NCI-H748 (cell line): ENCODE results near the gene TPRKB.
A peak's percentile ranks its signal among the peaks of the same experiment; 100 is the strongest.
"Not testable (repeated sequence)": the region's sequence is repeated elsewhere in the genome, so short reads cannot be mapped to it uniquely, and the experiment has no call there.

Source experiments
- DNase-seq: peaks from one replicate; lab custom pipeline; 2025; ENCODE audit not compliant: unreplicated experiment; lab: John Stamatoyannopoulos, UW

Gene TPRKB

GRCh38 chr2:73700661-73701447, 36.3 kb downstream of the TPRKB start:
- no peak for DNase-seq

- no peak for DNase-seq
Measured at GRCh38 chr2:73700131-73700611, 37.0 kb downstream of the TPRKB start.

- no peak for DNase-seq
Measured at GRCh38 chr2:73699437-73699836, 37.7 kb downstream of the TPRKB start.

GRCh38 chr2:73698101-73698500, 39.0 kb downstream of the TPRKB start:
- DNase-seq: no peak

- DNase-seq: no peak
Measured at GRCh38 chr2:73697606-73698005, 39.5 kb downstream of the TPRKB start.

- DNase-seq: not testable (repeated sequence)
Measured at GRCh38 chr2:73696985-73697384, 40.2 kb downstream of the TPRKB start.

- not testable (repeated sequence) for DNase-seq
Measured at GRCh38 chr2:73696521-73696920, 40.6 kb downstream of the TPRKB start.

- DNase-seq: peak; percentile 39
Measured at GRCh38 chr2:73690372-73691088, 46.6 kb downstream of the TPRKB start.

GRCh38 chr2:73688494-73688893, 48.7 kb downstream of the TPRKB start:
- not testable (repeated sequence) for DNase-seq

- DNase-seq: no peak
Measured at GRCh38 chr2:73685764-73686438, 51.2 kb downstream of the TPRKB start.

GRCh38 chr2:73684905-73685304, 52.2 kb downstream of the TPRKB start:
- not testable (repeated sequence) for DNase-seq

- DNase-seq: not testable (repeated sequence)
Measured at GRCh38 chr2:73684325-73684724, 52.8 kb downstream of the TPRKB start.

GRCh38 chr2:73679951-73680571, 57.1 kb downstream of the TPRKB start:
- peak; percentile 3 for DNase-seq
